BE2C (cell line): Measurements from ENCODE around the gene HAGH.

Experiments
- DNase-seq: peaks from one replicate; pipeline ENCODE4 v3.0.0-alpha.2; 2020
- H3K27me3 ChIP-seq: fragments of 250-450 bp; sonication (Bioruptor Pico); 2 replicates; pipeline ENCODE4 v1.5.1; 2020; ENCODE audit warnings: mild to moderate bottlenecking
- H3K36me3 ChIP-seq: fragments of 250-450 bp; sonication (Bioruptor Pico); 2 replicates; pipeline ENCODE4 v1.5.1; 2020; ENCODE audit warnings: mild to moderate bottlenecking
- H3K4me1 ChIP-seq: fragments of 250-450 bp; sonication (Bioruptor Pico); 2 replicates; pipeline ENCODE4 v1.5.1; 2020
- H3K4me3 ChIP-seq: 2 replicates; pipeline ENCODE4 v1.5.1; 2011; ENCODE audit warnings: low read depth, low read length
- H3K9me3 ChIP-seq: fragments of 250-450 bp; sonication (Bioruptor Pico); 2 replicates; pipeline ENCODE4 v1.5.1; 2020
- TF ChIP-seq, protein P1 (sequence below): IDR thresholded peaks from 2 replicates; pipeline ENCODE4 v1.5.1; 2012; ENCODE audit warnings: mild to moderate bottlenecking, low read depth, low read length

HAGH gene

DNA sequence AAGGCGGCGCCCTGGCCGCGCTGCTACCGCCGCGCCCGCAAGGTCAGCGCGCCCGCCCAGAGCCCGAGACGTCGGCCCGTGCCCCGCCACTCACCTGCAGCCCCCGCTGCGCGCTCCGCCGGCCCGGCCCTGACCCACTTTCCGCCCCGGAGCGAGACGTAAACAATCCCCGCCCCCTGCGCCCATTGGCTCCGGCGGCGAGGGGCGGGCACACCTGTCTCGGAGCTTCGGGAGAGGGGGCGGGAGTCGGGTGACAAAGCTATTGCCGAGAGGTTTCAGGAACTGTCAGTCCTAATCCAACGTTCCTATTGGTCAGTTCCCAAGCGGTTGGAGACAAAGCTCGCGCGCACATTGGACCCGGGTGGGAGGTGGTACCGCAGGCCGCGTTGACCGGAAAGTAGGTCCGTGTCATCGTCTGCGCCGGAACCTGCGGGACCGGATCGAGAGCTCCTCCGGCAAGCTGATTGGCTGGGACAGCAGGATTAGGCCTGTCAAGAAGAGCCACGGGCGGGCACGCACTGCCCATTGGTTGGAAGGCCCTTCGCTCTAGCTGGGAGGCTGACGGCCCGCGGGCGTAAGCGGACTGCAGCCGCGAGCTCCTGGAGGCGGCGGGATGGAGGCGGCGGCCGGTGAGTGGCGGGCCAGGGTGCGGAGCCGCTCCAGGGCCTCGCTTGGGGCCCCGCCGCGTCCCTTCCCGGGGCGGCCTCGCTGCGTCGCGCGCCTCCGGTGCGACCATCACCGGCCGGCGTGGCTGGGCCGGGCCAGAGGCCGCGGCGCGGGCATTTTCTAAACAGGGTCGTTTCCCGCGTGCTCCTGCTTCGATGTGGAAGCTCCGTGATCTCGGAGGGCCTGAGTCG, 44.0 kb downstream of the HAGH start, which contains the start of the genes NUBP2 and SPSB3:
NUBP2 (plus strand) TSS at position 553 of the 857 bp plus-strand sequence; CDS start at position 614, 61 bp downstream.
SPSB3 (minus strand) TSS at position 164 of the 857 bp plus-strand sequence. CDS start 1,088 bp downstream, outside the sequence.
- Histone ChIP-seq H3K4me3 (peak within 1 kb of the TSS; percentile 96), H3K36me3 (peaks cover 18% of the 10 kb centered on the region), H3K9me3 (no peaks in the 10 kb centered on the region), H3K4me1 (no peaks in the 10 kb centered on the region), H3K27me3 (no peaks in the 10 kb centered on the region)
- TF ChIP-seq, protein P1, sequence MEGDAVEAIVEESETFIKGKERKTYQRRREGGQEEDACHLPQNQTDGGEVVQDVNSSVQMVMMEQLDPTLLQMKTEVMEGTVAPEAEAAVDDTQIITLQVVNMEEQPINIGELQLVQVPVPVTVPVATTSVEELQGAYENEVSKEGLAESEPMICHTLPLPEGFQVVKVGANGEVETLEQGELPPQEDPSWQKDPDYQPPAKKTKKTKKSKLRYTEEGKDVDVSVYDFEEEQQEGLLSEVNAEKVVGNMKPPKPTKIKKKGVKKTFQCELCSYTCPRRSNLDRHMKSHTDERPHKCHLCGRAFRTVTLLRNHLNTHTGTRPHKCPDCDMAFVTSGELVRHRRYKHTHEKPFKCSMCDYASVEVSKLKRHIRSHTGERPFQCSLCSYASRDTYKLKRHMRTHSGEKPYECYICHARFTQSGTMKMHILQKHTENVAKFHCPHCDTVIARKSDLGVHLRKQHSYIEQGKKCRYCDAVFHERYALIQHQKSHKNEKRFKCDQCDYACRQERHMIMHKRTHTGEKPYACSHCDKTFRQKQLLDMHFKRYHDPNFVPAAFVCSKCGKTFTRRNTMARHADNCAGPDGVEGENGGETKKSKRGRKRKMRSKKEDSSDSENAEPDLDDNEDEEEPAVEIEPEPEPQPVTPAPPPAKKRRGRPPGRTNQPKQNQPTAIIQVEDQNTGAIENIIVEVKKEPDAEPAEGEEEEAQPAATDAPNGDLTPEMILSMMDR, result no peak
- DNase-seq, result peak; percentile 100

DNA sequence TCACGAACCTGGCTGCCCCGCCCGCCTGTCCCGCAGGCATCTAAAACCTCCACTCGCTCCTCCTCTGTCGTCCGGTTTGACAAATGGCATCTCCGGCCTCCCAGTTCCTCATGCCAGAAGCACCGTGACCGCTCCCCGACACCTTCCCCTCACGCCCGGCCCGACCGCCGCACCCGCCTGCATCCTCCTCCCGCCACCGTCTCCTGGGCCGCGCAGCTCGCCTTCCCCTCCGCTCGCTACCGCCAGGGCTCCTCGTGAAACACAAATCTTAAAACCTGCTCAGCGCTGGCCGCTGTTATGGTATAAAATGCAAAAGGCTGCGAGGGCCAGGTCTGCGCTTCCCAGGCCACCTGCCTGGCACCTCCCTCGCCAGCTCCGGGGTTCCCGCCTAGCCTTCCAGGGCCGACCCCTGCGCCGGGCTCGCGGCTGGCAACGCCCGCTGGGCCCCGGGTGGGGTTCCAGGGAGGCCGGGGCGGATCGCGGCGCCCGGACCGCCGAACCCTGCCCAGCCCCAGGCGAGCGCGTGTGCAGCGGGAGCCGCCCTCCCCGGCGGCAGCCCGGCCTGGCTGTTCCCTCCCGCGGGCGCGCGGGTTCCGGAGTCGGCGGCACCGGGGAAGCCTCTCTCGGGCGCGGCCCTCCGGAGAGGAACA, 44.7 kb downstream of the HAGH start:
- no peaks in the 10 kb centered on the region for H3K27me3 ChIP-seq
- peaks cover 15% of the 10 kb centered on the region for H3K36me3 ChIP-seq
- DNase-seq, result peak; percentile 34
- H3K4me3 ChIP-seq, result peak overlapping the region; percentile 71
- TF ChIP-seq, protein P1, result no peak
- H3K4me1 ChIP-seq, result no peaks in the 10 kb centered on the region
- no peaks in the 10 kb centered on the region for H3K9me3 ChIP-seq

DNA sequence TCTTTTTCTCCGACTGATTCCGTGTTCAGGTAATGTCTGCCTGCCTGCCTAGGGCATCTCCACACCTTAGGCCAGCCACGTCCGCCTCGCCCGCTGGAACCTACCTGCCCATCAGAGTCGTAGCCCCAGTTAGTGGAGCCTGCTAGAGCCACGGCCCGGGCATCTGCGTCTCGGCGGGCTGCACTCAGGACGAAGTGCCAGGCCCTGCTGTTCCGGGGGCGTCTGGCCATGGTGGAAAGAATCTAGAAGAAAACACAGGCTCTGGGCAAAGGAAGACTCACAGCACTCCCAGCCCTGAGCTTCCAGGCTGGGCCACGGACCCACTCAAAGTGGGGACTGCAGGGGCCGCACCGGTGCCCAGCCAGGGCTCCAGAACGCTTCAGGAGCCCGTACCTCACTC, 45.4 kb downstream of the HAGH start:
- no peaks in the 10 kb centered on the region for H3K9me3 ChIP-seq
- no peak for DNase-seq
- peak overlapping the region; percentile 71 for H3K4me3 ChIP-seq
- TF ChIP-seq, protein P1, result no peak
- no peaks in the 10 kb centered on the region for H3K4me1 ChIP-seq
- peaks cover 9% of the 10 kb centered on the region for H3K36me3 ChIP-seq
- no peaks in the 10 kb centered on the region for H3K27me3 ChIP-seq

DNA sequence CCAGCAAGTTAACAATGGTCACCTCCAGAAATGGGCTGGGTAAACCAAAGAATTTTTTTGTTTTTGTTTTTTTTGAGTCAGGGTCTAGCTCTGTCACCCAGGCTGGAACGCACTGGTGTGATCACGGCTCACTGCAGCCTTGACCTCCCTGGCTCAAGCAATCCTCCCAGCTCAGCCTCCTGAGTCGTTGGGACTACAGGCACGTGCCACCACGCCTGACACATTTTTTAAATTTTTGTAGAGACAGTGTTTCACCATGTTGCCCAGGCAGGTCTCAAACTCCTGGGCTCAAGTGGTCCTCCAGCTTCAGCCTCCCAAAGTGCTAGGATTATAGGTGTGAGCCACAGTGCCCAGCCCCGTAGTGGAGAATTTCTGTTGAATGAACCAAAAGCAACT, 46.0 kb downstream of the HAGH start:
- DNase-seq, result no peak
- no peaks in the 10 kb centered on the region for H3K9me3 ChIP-seq
- no peaks in the 10 kb centered on the region for H3K27me3 ChIP-seq
- H3K4me1 ChIP-seq, result no peaks in the 10 kb centered on the region
- H3K4me3 ChIP-seq, result no peak overlapping the region
- peaks cover 9% of the 10 kb centered on the region for H3K36me3 ChIP-seq
- TF ChIP-seq, protein P1, result no peak

DNA sequence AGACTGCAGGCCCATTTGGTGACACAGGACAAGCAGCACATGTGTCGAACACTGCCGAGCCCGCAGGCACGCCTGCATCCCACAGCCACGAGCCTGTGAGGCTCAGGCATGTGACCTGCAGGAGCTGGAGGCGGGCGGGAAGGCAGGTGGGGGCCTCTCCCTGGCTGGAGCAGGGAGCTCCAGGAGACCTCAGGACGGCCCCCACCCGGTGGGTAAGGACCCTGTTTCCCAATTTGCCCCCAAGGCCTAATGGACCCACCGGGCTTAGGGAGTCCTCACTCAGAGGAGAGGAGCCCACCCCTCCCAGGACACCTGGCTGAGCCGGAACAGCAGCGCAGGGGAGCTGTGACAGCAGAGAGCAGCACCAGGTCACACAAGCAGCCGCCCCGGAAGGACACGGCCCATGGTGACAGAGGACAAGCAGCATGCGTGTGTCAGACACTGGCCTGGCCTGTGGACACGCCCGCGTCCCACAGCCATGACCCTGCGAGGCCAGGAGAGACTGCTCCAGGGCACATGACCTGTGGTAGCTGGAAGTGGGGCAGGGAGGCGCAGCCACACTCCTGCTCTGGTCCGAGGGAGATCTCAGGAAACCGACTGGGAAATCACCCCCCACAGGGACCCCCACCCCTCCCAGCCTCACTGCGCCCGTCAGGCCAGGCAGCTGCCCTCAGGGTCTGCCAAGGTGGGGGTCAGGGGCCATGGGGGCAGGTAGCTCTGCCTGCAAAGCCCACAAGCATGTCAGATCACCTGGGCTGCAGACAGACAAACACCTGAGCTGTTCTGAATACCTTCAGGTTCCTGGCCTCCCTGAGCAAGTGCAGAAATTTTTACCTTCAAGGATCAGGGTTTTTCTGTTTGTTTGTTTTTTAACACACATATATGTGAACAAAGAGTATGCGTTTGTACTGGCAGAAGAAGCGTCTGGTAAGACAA, 46.6 kb downstream of the HAGH start:
- peak; percentile 14 for DNase-seq
- Histone ChIP-seq H3K9me3 (no peaks in the 10 kb centered on the region), H3K4me3 (no peak overlapping the region), H3K36me3 (peaks cover 9% of the 10 kb centered on the region), H3K4me1 (no peaks in the 10 kb centered on the region), H3K27me3 (no peaks in the 10 kb centered on the region)
- TF ChIP-seq, protein P1, result no peak
